NCI-H2227 (cell line): ENCODE data around the gene CCL4.
"Not testable (repeated sequence)": the region's sequence is repeated elsewhere in the genome, so short reads cannot be mapped to it uniquely, and the experiment has no call there.

Experiments
- DNase-seq: peaks from one replicate; lab custom pipeline; 2025; ENCODE audit not compliant: unreplicated experiment; lab: John Stamatoyannopoulos, UW

The CCL4 gene

GRCh38 chr17:36115649-36115977 lies 12.0 kb downstream of the CCL4 start:
- not testable (repeated sequence) for DNase-seq

- DNase-seq, result no peak
Observed at GRCh38 chr17:36117505-36118382, 14.1 kb downstream of the CCL4 start.

- DNase-seq, result no peak
Observed at GRCh38 chr17:36118477-36119353, 15.1 kb downstream of the CCL4 start.

GRCh38 chr17:36120221-36120620 lies 16.6 kb downstream of the CCL4 start:
- no peak for DNase-seq

- not testable (repeated sequence) for DNase-seq
Observed at GRCh38 chr17:36121099-36121498, 17.5 kb downstream of the CCL4 start.

GRCh38 chr17:36123431-36123830 lies 19.8 kb downstream of the CCL4 start:
- DNase-seq, result no peak

GRCh38 chr17:36124879-36125824 lies 21.5 kb downstream of the CCL4 start:
- no peak for DNase-seq

- no peak for DNase-seq
Observed at GRCh38 chr17:36127199-36127893, 23.7 kb downstream of the CCL4 start.

- DNase-seq, result no peak
Observed at GRCh38 chr17:36127911-36128310, 24.3 kb downstream of the CCL4 start.

- no peak for DNase-seq
Observed at GRCh38 chr17:36128411-36128978, 24.9 kb downstream of the CCL4 start.

- DNase-seq, result no peak
Observed at GRCh38 chr17:36129616-36130015, 26.0 kb downstream of the CCL4 start.

- no peak for DNase-seq
Observed at GRCh38 chr17:36130346-36130745, 26.7 kb downstream of the CCL4 start.

GRCh38 chr17:36131421-36131820 lies 27.8 kb downstream of the CCL4 start:
- no peak for DNase-seq

- DNase-seq, result no peak
Observed at GRCh38 chr17:36131931-36132330, 28.3 kb downstream of the CCL4 start.

- DNase-seq, result no peak
Observed at GRCh38 chr17:36132421-36132831, 28.8 kb downstream of the CCL4 start.

- DNase-seq, result no peak
Observed at GRCh38 chr17:36133602-36134236, 30.1 kb downstream of the CCL4 start.

GRCh38 chr17:36135465-36135864 lies 31.8 kb downstream of the CCL4 start:
- DNase-seq, result no peak

GRCh38 chr17:36136036-36136435 lies 32.4 kb downstream of the CCL4 start:
- no peak for DNase-seq

- DNase-seq, result no peak
Observed at GRCh38 chr17:36136439-36136838, 32.8 kb downstream of the CCL4 start.

GRCh38 chr17:36142235-36142634 lies 38.6 kb downstream of the CCL4 start:
- no peak for DNase-seq
